Measurements from ENCODE around the gene THPO. TPM values are rescaled to one million over a fixed set of nuclear protein-coding genes. Genes with fewer than 3 reads are reported as not detected.
A peak's percentile ranks its signal among the peaks of the same experiment; 100 is the strongest.

THPO gene
- total and polyA plus RNA-seq, 4 donors = 0.17 to 0.31 (median 0.20) TPM

DNA sequence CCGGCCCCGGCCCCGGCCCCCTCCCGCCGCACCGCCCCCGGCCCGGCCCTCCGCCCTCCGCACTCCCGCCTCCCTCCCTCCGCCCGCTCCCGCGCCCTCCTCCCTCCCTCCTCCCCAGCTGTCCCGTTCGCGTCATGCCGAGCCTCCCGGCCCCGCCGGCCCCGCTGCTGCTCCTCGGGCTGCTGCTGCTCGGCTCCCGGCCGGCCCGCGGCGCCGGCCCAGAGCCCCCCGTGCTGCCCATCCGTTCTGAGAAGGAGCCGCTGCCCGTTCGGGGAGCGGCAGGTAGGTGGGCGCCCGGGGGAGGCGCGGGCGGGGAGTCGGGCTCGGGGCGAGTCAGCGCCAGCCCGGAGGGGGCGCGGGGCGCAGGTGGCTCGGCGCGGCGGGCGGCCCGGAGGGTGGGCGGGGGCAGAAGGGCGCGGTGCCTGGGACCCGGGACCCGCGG is 2.2 kb upstream of the THPO start:
- 1% methylated on average over 38 to 60 of the region's 62 CpGs for WGBS, 2 donors
- no peak overlapping the region for H3K27ac ChIP-seq (ENCODE audit: low read depth in 1 of 2, low read length in 1 of 2)
- peaks cover 0 to 37% (median 2%) of the 10 kb centered on the region in 5 donors for H3K4me1 ChIP-seq (ENCODE audit: control insufficient read depth in 5 of 5, insufficient read depth in 5 of 5, low read length in 5 of 5)
- DNase-seq = peak; percentile 81 to 88 (median 86)
- H3K9ac ChIP-seq (ENCODE audit: insufficient read depth in 1 of 2, low read length in 2 of 2) = no peak overlapping the region
- no peak for ATAC-seq (ENCODE audit: insufficient read depth, low FRiP score)
- peak overlapping the region; percentile 25 for H3K4me3 ChIP-seq
- H3K27me3 ChIP-seq (ENCODE audit: control insufficient read depth in 3 of 3, insufficient read depth in 3 of 3, low read length in 2 of 3) = peaks cover 0 to 19% (median 5%) of the 10 kb centered on the region in 3 donors
- H3K9me3 ChIP-seq (ENCODE audit: control insufficient read depth in 4 of 4, insufficient read depth in 3 of 4, low read length in 3 of 4) = peaks cover 0 to 5% (median 0%) of the 10 kb centered on the region in 4 donors
- TF ChIP-seq CTCF (IDR thresholded peaks at IDR 0.05; ENCODE audit: control extremely low read depth, extremely low read depth) = no peak
- no peaks in the 10 kb centered on the region for H3K36me3 ChIP-seq (ENCODE audit: control insufficient read depth in 4 of 4, insufficient read depth in 4 of 4, low read length in 4 of 4)

GRCh38 chr3:184379358-184380184 is 1.6 kb upstream of the THPO start, which contains the start of gene CHRD:
Gene CHRD, plus strand, starts transcription at chr3:184380054. Its CDS starts 265 bp downstream, at chr3:184380319.
- no peak for ATAC-seq (ENCODE audit: insufficient read depth, low FRiP score)
- 14 to 44% methylated on average over 22 to 63 of the region's 71 CpGs for WGBS, 2 donors
- no peak for TF ChIP-seq CTCF (IDR thresholded peaks at IDR 0.05; ENCODE audit: control extremely low read depth, extremely low read depth)
- H3K9me3 ChIP-seq (ENCODE audit: control insufficient read depth in 4 of 4, insufficient read depth in 3 of 4, low read length in 3 of 4) = peaks cover 0 to 5% (median 0%) of the 10 kb centered on the region in 4 donors
- H3K4me1 ChIP-seq (ENCODE audit: control insufficient read depth in 5 of 5, insufficient read depth in 5 of 5, low read length in 5 of 5) = peaks cover 0 to 37% (median 2%) of the 10 kb centered on the region in 5 donors
- peak within 1 kb of the TSS in 1 of 2 donors; percentile 0 for H3K27ac ChIP-seq (ENCODE audit: low read depth in 1 of 2, low read length in 1 of 2)
- no peaks in the 10 kb centered on the region for H3K36me3 ChIP-seq (ENCODE audit: control insufficient read depth in 4 of 4, insufficient read depth in 4 of 4, low read length in 4 of 4)
- H3K27me3 ChIP-seq (ENCODE audit: control insufficient read depth in 3 of 3, insufficient read depth in 3 of 3, low read length in 2 of 3) = peaks cover 0 to 19% (median 5%) of the 10 kb centered on the region in 3 donors
- H3K9ac ChIP-seq (ENCODE audit: insufficient read depth in 1 of 2, low read length in 2 of 2) = peak within 1 kb of the TSS in 1 of 2 donors; percentile 55
- DNase-seq = peak; percentile 48 to 67 (median 63)
- H3K4me3 ChIP-seq = peak within 1 kb of the TSS; percentile 25

DNA sequence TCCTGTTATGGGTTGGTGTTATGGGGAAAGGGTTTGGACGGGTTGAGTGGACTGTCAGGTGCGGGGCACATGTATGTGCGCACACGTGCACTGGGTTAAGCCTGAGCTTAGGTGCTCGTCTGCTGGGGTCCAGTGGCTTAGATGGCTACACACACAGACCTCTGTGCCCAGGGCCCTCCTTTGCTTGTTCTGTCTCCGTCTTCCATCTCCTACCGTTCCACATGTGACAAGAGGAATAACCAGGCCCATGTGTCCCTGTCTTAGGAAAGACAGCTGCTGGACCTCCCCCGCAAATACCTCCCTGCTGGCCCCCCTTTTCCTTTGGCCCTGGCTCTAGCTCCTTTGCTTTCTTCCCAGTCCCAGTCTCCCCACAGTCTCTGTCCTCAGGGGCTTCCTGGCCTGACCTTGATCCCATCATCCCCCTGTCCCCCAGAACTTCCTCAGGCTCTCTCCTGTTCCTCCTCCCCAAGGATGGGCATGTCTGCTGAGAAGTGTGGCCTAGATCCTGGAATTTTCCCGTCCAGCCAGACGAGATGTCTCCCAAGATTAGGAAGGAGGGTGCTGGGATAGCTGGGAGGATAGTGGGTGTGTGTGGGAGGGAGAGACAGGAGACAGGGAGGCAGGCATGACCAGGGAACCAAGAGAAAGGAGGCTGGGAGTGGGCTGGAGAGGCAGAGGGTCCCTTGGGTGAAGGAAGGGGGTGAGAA is 797 bp upstream of the THPO start:
- Histone ChIP-seq H3K36me3 (ENCODE audit: control insufficient read depth in 4 of 4, insufficient read depth in 4 of 4, low read length in 4 of 4) (no peaks in the 10 kb centered on the region), H3K9me3 (ENCODE audit: control insufficient read depth in 4 of 4, insufficient read depth in 3 of 4, low read length in 3 of 4) (peaks cover 0 to 5% (median 0%) of the 10 kb centered on the region in 4 donors), H3K4me1 (ENCODE audit: control insufficient read depth in 5 of 5, insufficient read depth in 5 of 5, low read length in 5 of 5) (peaks cover 0 to 37% (median 2%) of the 10 kb centered on the region in 5 donors), H3K9ac (ENCODE audit: insufficient read depth in 1 of 2, low read length in 2 of 2) (peak overlapping the region in 1 of 2 donors; percentile 55), H3K27ac (ENCODE audit: low read depth in 1 of 2, low read length in 1 of 2) (peak overlapping the region in 1 of 2 donors; percentile 0), H3K4me3 (no peak overlapping the region), H3K27me3 (ENCODE audit: control insufficient read depth in 3 of 3, insufficient read depth in 3 of 3, low read length in 2 of 3) (peaks cover 0 to 19% (median 5%) of the 10 kb centered on the region in 3 donors)
- DNase-seq = peak in 1 of 3 donors; percentile 17
- ATAC-seq (ENCODE audit: insufficient read depth, low FRiP score) = no peak
- TF ChIP-seq CTCF (IDR thresholded peaks at IDR 0.05; ENCODE audit: control extremely low read depth, extremely low read depth) = no peak
- 84 to 88% methylated on average over 10 of the region's 10 CpGs for WGBS, 2 donors
